ENCODE results near the gene SERPINA3. TPM values are rescaled to one million over a fixed set of nuclear protein-coding genes. Genes with fewer than 3 reads are reported as not detected.

SERPINA3 gene
- total RNA-seq = under 0.01 and 0.14 TPM in 2 replicates

GRCh38 chr14:94612174-94612573, at the start of gene SERPINA3:
Gene SERPINA3 (plus strand): TSS chr14:94612391. CDS start chr14:94614442, 2,051 bp downstream.

GRCh38 chr14:94581127-94581999, 30.8 kb upstream of the SERPINA3 start, which contains the start of gene SERPINA5:
Gene SERPINA5 (plus strand): TSS chr14:94581426. CDS start chr14:94587363, 5,937 bp downstream.

Other genes with a start within 250 kb of the SERPINA3 start
- gene SERPINA2, start 245.7 kb upstream of the SERPINA3 start, total RNA-seq = not detected in 2 replicates
- 0.22 TPM in 1 of 2 replicates, not detected in the other for gene SERPINA1, start 223.8 kb upstream of the SERPINA3 start, total RNA-seq
- not detected in 2 replicates for gene SERPINA11, start 159.6 kb upstream of the SERPINA3 start, total RNA-seq
- gene SERPINA9, start 136.2 kb upstream of the SERPINA3 start, total RNA-seq = 0.43 TPM in 1 of 2 replicates, not detected in the other
- not detected in 2 replicates for gene SERPINA12, start 102.9 kb upstream of the SERPINA3 start, total RNA-seq
- gene SERPINA4, start 50.9 kb upstream of the SERPINA3 start, total RNA-seq = not detected in 2 replicates
- not detected in 2 replicates for gene SERPINA5, start 31.0 kb upstream of the SERPINA3 start, total RNA-seq
- gene GSC, start 157.7 kb downstream of the SERPINA3 start, total RNA-seq = not detected in 2 replicates

Data from placental pericyte (primary cell).